Caco-2 (cell line): Measurements from ENCODE around the gene AFTPH. TPM values are rescaled to one million over a fixed set of nuclear protein-coding genes. Genes with fewer than 3 reads are reported as not detected.

Experiments
- BruUV-seq: library from RNA; stranded (reverse); fragments of 400-500 nt; replicated peaks from 2 replicates; lab custom pipeline; 2021; lab: Mats Ljungman, UMichigan
- CTCF ChIA-PET: fragments of 300-600 bp; sonication (Branson Sonifier 250); formaldehyde crosslinking; loops from one replicate; lab custom pipeline; 2022; ENCODE audit warnings: antibody characterized with exemption; lab: Charles Lee
- POLR2A ChIA-PET: fragments of 300-600 bp; sonication (Branson Sonifier 250); formaldehyde crosslinking; loops from one replicate; lab custom pipeline; 2022; ENCODE audit warnings: antibody characterized with exemption; lab: Charles Lee
- DNase-seq, 2 experiments: peaks; one replicate each; pipeline versions ENCODE4 v3.0.0 to v3.0.0-alpha.2; 2020 to 2022
- H3K27me3 ChIP-seq: replicated peaks from 2 replicates; pipeline ENCODE4 v1.6.0; 2011; ENCODE audit warnings: low read length; ENCODE audit not compliant: control insufficient read depth, insufficient read depth
- H3K36me3 ChIP-seq: 2 replicates; pipeline ENCODE4 v1.5.1; 2011; ENCODE audit warnings: low read length; ENCODE audit not compliant: control insufficient read depth, insufficient read depth
- H3K4me1 ChIP-seq: fragments of 250-450 bp; sonication (Bioruptor Pico); 2 replicates; pipeline ENCODE4 v1.5.1; 2020; ENCODE audit warnings: mild to moderate bottlenecking
- H3K4me3 ChIP-seq: 2 replicates; pipeline ENCODE4 v1.5.1; 2011; ENCODE audit warnings: low read depth, mild to moderate bottlenecking, control low read depth, low read length
- H3K9me3 ChIP-seq: fragments of 250-450 bp; sonication (Bioruptor Pico); 2 replicates; pipeline ENCODE4 v1.5.1; 2020; ENCODE audit warnings: mild to moderate bottlenecking, moderate library complexity
- H3K27ac Mint-ChIP-seq: one replicate; pipeline ENCODE4 v1.8.0; 2022; ENCODE audit warnings: mixed read lengths; ENCODE audit not compliant: unreplicated experiment
- H3K27me3 Mint-ChIP-seq: one replicate; pipeline ENCODE4 v1.8.0; 2022; ENCODE audit warnings: mixed read lengths; ENCODE audit not compliant: insufficient read depth, unreplicated experiment
- H3K36me3 Mint-ChIP-seq: one replicate; pipeline ENCODE4 v1.8.0; 2022; ENCODE audit warnings: mild to moderate bottlenecking, mixed read lengths; ENCODE audit not compliant: insufficient read depth, unreplicated experiment
- H3K4me1 Mint-ChIP-seq: one replicate; pipeline ENCODE4 v1.8.0; 2022; ENCODE audit warnings: low read depth, mixed read lengths; ENCODE audit not compliant: unreplicated experiment
- H3K4me3 Mint-ChIP-seq: one replicate; pipeline ENCODE4 v1.8.0; 2022; ENCODE audit warnings: mild to moderate bottlenecking, moderate library complexity, mixed read lengths; ENCODE audit not compliant: unreplicated experiment
- H3K9me3 Mint-ChIP-seq: one replicate; pipeline ENCODE4 v1.8.0; 2022; ENCODE audit warnings: mixed read lengths; ENCODE audit not compliant: unreplicated experiment
- CTCF ChIP-seq, 2 experiments: fragments of 200-600 bp in 1 of 2; IDR thresholded peaks; 1 replicate in 1 of 2; 2 replicates in 1 of 2; pipeline versions ENCODE4 v1.5.1 to v1.8.0; 2011 to 2022; ENCODE audit warnings: antibody characterized with exemption in 1 of 2, control low read depth in 1 of 2, inconsistent platforms in 1 of 2, low read depth in 1 of 2, low read length in 1 of 2, mild to moderate bottlenecking in 1 of 2, moderate library complexity in 1 of 2; ENCODE audit not compliant: insufficient read depth in 1 of 2, severe bottlenecking in 1 of 2, unreplicated experiment in 1 of 2
- intact Hi-C: fragments of 100-400 bp; cut with micrococcal nuclease; formaldehyde crosslinking; loops from one replicate; pipeline ENCODE4 v1.10.0; 2022; ENCODE audit not compliant: unreplicated experiment
- total RNA-seq: library from RNA; stranded (reverse); gene quantifications from 2 replicates; pipeline ENCODE4 v1.2.3, GENCODE V29; 2022

The AFTPH gene
- total RNA-seq, 1 experiment from 2014 or later, result 30.1 TPM

DNA sequence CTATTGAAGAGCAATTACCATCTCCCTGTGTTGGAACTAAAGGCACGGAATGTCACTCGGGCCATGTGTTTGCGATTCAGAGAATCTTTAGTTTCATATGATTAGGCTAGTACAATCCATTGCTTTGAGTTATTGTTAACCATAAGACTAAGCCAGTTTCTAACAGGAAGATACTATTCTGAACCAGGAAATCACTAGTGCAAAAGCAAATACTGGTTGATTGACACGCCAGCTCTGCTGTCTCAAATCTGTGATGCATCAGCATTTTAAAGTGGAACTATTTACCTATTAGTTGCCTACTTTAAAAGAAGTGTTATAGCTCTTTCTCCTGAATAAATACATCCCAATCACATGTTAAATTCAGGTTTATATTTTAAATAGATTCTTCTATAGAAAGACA is 61.9 kb downstream of the AFTPH start:
- POLR2A ChIA-PET, result interaction anchor here (0.6 kb wide), 1 partner anchor 641 kb away, joined by 11 read pairs; the partner anchor contains the start of gene ACTR2
- Histone ChIP-seq H3K9me3 (0 out of 2 replicates have a peak, but pooled peaks cover 3% of the 10 kb centered on the region), H3K27me3 (no peaks in the 10 kb centered on the region), H3K36me3 (no peaks in the 10 kb centered on the region), H3K4me3 (no peak overlapping the region), H3K4me1 (no peaks in the 10 kb centered on the region)
- no peaks in the 10 kb centered on the region for H3K27me3 Mint-ChIP-seq
- H3K4me1 Mint-ChIP-seq, result no peaks in the 10 kb centered on the region
- peaks cover 39% of the 10 kb centered on the region for H3K36me3 Mint-ChIP-seq
- no peak for DNase-seq
- intact Hi-C loops, result loop anchor here (2.0 kb wide), 1 partner anchor 287 kb away; no protein-coding TSS in a partner anchor
- CTCF ChIA-PET, result interaction anchor here (1.2 to 1.4 kb wide), 2 partner anchors 62 to 290 kb away, joined by 3 to 4 read pairs; partner anchors contain the start of gene AFTPH
- H3K9me3 Mint-ChIP-seq, result no peaks in the 10 kb centered on the region
- no peak overlapping the region for H3K4me3 Mint-ChIP-seq
- TF ChIP-seq CTCF (IDR thresholded peaks at IDR 0.05; ENCODE audit: insufficient read depth in 1 of 2, low read depth in 1 of 2, low read length in 1 of 2, severe bottlenecking in 1 of 2, unreplicated experiment in 1 of 2), result no peak
- no TSS peak for BruUV-seq
- no peak overlapping the region for H3K27ac Mint-ChIP-seq

DNA sequence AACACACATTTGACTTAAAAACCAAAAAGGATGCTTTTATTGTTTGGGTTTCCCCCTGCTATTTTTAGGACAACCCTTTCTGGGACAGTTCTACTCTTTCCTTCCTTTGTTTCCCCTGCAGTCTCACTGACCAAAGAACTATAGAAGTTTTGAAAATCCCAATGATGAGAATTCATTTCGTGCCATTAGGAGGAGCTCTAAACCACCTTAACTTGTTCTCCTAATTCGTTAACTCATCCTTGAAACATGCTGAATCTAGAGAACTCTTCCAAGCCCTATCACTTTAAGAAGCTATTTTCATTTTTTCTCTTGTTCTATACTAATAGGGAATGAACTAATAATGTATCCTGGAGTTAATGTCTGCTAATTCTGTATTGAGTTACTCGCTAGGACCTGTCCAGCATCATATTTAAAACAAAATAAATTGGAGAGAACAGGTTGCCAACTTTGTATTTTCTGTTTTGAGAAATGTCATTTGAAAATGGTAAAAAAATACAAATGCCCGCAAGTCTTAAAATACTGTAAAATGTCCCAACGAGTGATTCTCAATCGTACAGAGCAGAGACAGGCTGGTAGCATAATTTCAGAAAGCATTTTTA is 62.9 kb downstream of the AFTPH start:
- BruUV-seq, result no TSS peak
- Histone ChIP-seq H3K27me3 (no peaks in the 10 kb centered on the region), H3K4me3 (no peak overlapping the region), H3K4me1 (no peaks in the 10 kb centered on the region), H3K9me3 (no peaks in the 10 kb centered on the region), H3K36me3 (no peaks in the 10 kb centered on the region)
- Mint-ChIP-seq H3K9me3 (no peaks in the 10 kb centered on the region), H3K4me1 (no peaks in the 10 kb centered on the region), H3K36me3 (peaks cover 46% of the 10 kb centered on the region), H3K4me3 (no peak overlapping the region), H3K27me3 (no peaks in the 10 kb centered on the region), H3K27ac (no peak overlapping the region)
- peak; percentile 48 to 63 for TF ChIP-seq CTCF (IDR thresholded peaks at IDR 0.05; ENCODE audit: insufficient read depth in 1 of 2, low read depth in 1 of 2, low read length in 1 of 2, severe bottlenecking in 1 of 2, unreplicated experiment in 1 of 2)
- CTCF ChIA-PET, result interaction anchor here (0.7 to 1.4 kb wide), 13 partner anchors 13 to 331 kb away, joined by 3 to 8 read pairs (median 3); partner anchors contain the start of genes AFTPH and SERTAD2
- intact Hi-C loops, result loop anchor here (1.0 to 2.0 kb wide), 5 partner anchors 38 to 286 kb away; no protein-coding TSS in a partner anchor
- peak in 1 of 2 experiments; percentile 33 for DNase-seq
- POLR2A ChIA-PET, result interaction anchor here (0.5 kb wide), 1 partner anchor 163 kb away, joined by 5 read pairs; no protein-coding TSS in a partner anchor

DNA sequence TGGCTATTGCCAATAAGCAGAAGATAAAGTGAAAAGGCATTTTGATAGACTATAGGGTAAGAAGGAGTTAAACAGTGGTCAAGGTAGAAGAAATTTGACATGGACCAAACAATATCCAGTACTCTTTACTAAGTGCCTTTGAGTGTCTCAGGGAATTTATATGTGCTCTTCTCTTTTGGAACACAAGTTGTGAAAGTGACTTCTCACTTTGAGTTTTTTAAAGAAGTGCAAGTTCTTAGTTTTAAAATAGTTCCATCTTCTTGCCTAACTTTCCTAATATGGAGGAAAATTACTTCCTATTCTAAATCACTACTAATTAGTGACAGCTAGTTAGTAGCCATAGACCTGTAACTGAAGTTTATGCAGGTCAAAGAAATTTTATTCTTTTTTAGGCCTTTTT is 63.4 kb downstream of the AFTPH start:
- peaks cover 49% of the 10 kb centered on the region for H3K36me3 Mint-ChIP-seq
- no peak overlapping the region for H3K27ac Mint-ChIP-seq
- no peak for TF ChIP-seq CTCF (IDR thresholded peaks at IDR 0.05; ENCODE audit: insufficient read depth in 1 of 2, low read depth in 1 of 2, low read length in 1 of 2, severe bottlenecking in 1 of 2, unreplicated experiment in 1 of 2)
- H3K9me3 Mint-ChIP-seq, result no peaks in the 10 kb centered on the region
- H3K4me3 ChIP-seq, result no peak overlapping the region
- no peaks in the 10 kb centered on the region for H3K4me1 ChIP-seq
- no peaks in the 10 kb centered on the region for H3K36me3 ChIP-seq
- CTCF ChIA-PET, result interaction anchor here (0.7 to 1.4 kb wide), 12 partner anchors 13 to 330 kb away, joined by 3 to 8 read pairs (median 3); partner anchors contain the start of genes AFTPH and SERTAD2
- no peaks in the 10 kb centered on the region for H3K4me1 Mint-ChIP-seq
- intact Hi-C loops, result loop anchor here (1.0 to 2.0 kb wide), 5 partner anchors 38 to 285 kb away; no protein-coding TSS in a partner anchor
- H3K27me3 Mint-ChIP-seq, result no peaks in the 10 kb centered on the region
- BruUV-seq, result no TSS peak
- H3K27me3 ChIP-seq, result no peaks in the 10 kb centered on the region
- POLR2A ChIA-PET, result interaction anchor here (0.5 kb wide), 1 partner anchor 163 kb away, joined by 5 read pairs; no protein-coding TSS in a partner anchor
- no peak overlapping the region for H3K4me3 Mint-ChIP-seq
- no peaks in the 10 kb centered on the region for H3K9me3 ChIP-seq
- DNase-seq, result no peak
